SK-N-SH treated with all-trans-retinoic acid at 6 μM for 48 hours (cell line): ENCODE results near the gene PRKCE.

ENCODE experiments used
- ATAC-seq: fragments of 200-7000 bp; cut with Tn5 transposase; 3 replicates; pipeline ENCODE4 v1.9.1; 2020; ENCODE audit warnings: mild to moderate bottlenecking, moderate library complexity
- ARNTL ChIP-seq: fragments of 450-650 bp; formaldehyde crosslinking; IDR thresholded peaks from 2 replicates; pipeline ENCODE4 v1.5.0; 2020; ENCODE audit warnings: low read depth, mild to moderate bottlenecking, moderate library complexity, borderline replicate concordance
- CSDC2 ChIP-seq: fragments of 250-450 bp; sonication (Bioruptor Pico); IDR thresholded peaks from 2 replicates; pipeline ENCODE4 v1.5.0; 2020; ENCODE audit warnings: mild to moderate bottlenecking, moderate library complexity
- ESRRG ChIP-seq: fragments of 250-450 bp; sonication (Bioruptor Pico); IDR thresholded peaks from 2 replicates; pipeline ENCODE4 v1.6.1; 2021; ENCODE audit warnings: mild to moderate bottlenecking
- ISL1 ChIP-seq: fragments of 250-450 bp; sonication (Bioruptor Pico); IDR thresholded peaks from 2 replicates; pipeline ENCODE4 v2.1.2; 2022; ENCODE audit warnings: mild to moderate bottlenecking, moderate library complexity
- OSR1 ChIP-seq: fragments of 250-450 bp; sonication (Bioruptor Pico); IDR thresholded peaks from 2 replicates; pipeline ENCODE4 v1.8.0; 2022; ENCODE audit warnings: moderate library complexity, mild to moderate bottlenecking, inconsistent platforms
- PPARA ChIP-seq: fragments of 250-450 bp; sonication (Bioruptor Pico); IDR thresholded peaks from 2 replicates; pipeline ENCODE4 v1.5.0; 2020; ENCODE audit warnings: mild to moderate bottlenecking, borderline replicate concordance
- RARB ChIP-seq: fragments of 250-450 bp; sonication (Bioruptor Pico); IDR thresholded peaks from 2 replicates; pipeline ENCODE4 v1.8.0; 2021; ENCODE audit warnings: mild to moderate bottlenecking, moderate library complexity
- TCF4 ChIP-seq: fragments of 250-450 bp; sonication (Bioruptor Pico); IDR thresholded peaks from 2 replicates; pipeline ENCODE4 v1.8.0; 2021; ENCODE audit warnings: mild to moderate bottlenecking, moderate library complexity, borderline replicate concordance
- ZC3H10 ChIP-seq: fragments of 250-450 bp; sonication (Bioruptor Pico); IDR thresholded peaks from 2 replicates; pipeline ENCODE4 v1.5.1; 2021; ENCODE audit warnings: mild to moderate bottlenecking, moderate library complexity
- ZFP3 ChIP-seq: fragments of 250-450 bp; sonication (Bioruptor Pico); IDR thresholded peaks from 2 replicates; pipeline ENCODE4 v1.5.0; 2020; ENCODE audit warnings: mild to moderate bottlenecking, moderate library complexity
- ZFP30 ChIP-seq: fragments of 450-650 bp; formaldehyde crosslinking; IDR thresholded peaks from 2 replicates; pipeline ENCODE4 v1.5.0; 2022; ENCODE audit warnings: mild to moderate bottlenecking, moderate library complexity
- ZNF565 ChIP-seq: fragments of 450-650 bp; formaldehyde crosslinking; conservative IDR thresholded peaks from 2 replicates; pipeline ENCODE4 v1.5.0; 2020; ENCODE audit warnings: low read depth, mild to moderate bottlenecking, moderate library complexity
- ZNF70 ChIP-seq: fragments of 450-650 bp; formaldehyde crosslinking; IDR thresholded peaks from 2 replicates; pipeline ENCODE4 v1.5.0; 2020; ENCODE audit warnings: mild to moderate bottlenecking, moderate library complexity
- ZNF8 ChIP-seq: fragments of 450-650 bp; formaldehyde crosslinking; IDR thresholded peaks from 2 replicates; pipeline ENCODE4 v1.5.0; 2020; ENCODE audit warnings: mild to moderate bottlenecking, moderate library complexity
- TF ChIP-seq, protein P1 (sequence below): fragments of 250-450 bp; sonication (Bioruptor Pico); IDR thresholded peaks from 2 replicates; pipeline ENCODE4 v1.5.1; 2021; ENCODE audit warnings: mild to moderate bottlenecking, moderate library complexity
- TF ChIP-seq, protein P2 (sequence below): fragments of 250-450 bp; sonication (Bioruptor Pico); IDR thresholded peaks from 2 replicates; pipeline ENCODE4 v1.8.0; 2021; ENCODE audit warnings: low read depth, mild to moderate bottlenecking, moderate library complexity, borderline replicate concordance
- TF ChIP-seq, protein P3 (sequence below): fragments of 250-450 bp; sonication (Bioruptor Pico); IDR thresholded peaks from 2 replicates; pipeline ENCODE4 v1.5.0; 2020; ENCODE audit warnings: mild to moderate bottlenecking, moderate library complexity
- TF ChIP-seq, protein P4 (sequence below): fragments of 250-450 bp; sonication (Bioruptor Pico); IDR thresholded peaks from 2 replicates; pipeline ENCODE4 v1.5.1; 2020; ENCODE audit warnings: low read depth, mild to moderate bottlenecking, moderate library complexity
- TF ChIP-seq, protein P5 (sequence below): fragments of 250-450 bp; sonication (Bioruptor Pico); IDR thresholded peaks from 2 replicates; pipeline ENCODE4 v1.8.0; 2020; ENCODE audit warnings: mild to moderate bottlenecking, moderate library complexity, borderline replicate concordance

The PRKCE gene

DNA sequence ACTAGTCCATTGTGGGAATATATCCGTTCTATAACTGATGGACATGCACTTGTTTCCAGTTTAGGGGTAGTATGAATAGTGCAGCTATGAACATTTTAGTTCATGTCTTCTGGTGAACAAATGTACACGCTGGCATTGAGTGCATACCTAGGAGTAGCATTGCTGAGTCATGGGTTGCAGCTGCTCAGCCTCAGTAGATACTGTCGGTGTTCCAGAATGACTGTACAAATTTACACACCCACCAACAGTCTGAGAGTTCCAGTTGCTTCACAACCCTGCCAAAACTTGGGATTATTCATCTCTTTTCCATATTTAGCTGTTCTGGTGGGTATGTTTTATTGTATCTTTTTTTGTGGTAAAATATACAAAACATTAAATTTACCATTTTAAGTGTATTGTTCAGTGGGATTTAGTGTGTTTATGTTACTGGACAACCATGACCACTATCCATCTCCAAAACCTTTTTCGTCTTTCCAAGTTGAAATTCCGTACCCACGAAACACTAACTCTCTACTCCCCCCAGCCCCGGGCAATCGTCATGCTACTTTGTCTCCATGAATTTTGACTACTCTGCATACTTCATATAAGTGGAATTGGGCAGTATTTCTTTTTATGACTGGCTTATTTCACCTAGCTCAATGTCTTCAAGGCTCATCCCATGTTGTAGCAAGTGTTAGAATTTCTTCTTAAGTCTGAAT, 281.0 kb downstream of the PRKCE start:
- no peak for TF ChIP-seq CSDC2 (CRISPR knock-in tag)
- TF ChIP-seq, protein P1, sequence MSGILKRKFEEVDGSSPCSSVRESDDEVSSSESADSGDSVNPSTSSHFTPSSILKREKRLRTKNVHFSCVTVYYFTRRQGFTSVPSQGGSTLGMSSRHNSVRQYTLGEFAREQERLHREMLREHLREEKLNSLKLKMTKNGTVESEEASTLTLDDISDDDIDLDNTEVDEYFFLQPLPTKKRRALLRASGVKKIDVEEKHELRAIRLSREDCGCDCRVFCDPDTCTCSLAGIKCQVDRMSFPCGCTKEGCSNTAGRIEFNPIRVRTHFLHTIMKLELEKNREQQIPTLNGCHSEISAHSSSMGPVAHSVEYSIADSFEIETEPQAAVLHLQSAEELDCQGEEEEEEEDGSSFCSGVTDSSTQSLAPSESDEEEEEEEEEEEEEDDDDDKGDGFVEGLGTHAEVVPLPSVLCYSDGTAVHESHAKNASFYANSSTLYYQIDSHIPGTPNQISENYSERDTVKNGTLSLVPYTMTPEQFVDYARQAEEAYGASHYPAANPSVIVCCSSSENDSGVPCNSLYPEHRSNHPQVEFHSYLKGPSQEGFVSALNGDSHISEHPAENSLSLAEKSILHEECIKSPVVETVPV (CRISPR knock-in tag), result no peak
- TF ChIP-seq, protein P2, sequence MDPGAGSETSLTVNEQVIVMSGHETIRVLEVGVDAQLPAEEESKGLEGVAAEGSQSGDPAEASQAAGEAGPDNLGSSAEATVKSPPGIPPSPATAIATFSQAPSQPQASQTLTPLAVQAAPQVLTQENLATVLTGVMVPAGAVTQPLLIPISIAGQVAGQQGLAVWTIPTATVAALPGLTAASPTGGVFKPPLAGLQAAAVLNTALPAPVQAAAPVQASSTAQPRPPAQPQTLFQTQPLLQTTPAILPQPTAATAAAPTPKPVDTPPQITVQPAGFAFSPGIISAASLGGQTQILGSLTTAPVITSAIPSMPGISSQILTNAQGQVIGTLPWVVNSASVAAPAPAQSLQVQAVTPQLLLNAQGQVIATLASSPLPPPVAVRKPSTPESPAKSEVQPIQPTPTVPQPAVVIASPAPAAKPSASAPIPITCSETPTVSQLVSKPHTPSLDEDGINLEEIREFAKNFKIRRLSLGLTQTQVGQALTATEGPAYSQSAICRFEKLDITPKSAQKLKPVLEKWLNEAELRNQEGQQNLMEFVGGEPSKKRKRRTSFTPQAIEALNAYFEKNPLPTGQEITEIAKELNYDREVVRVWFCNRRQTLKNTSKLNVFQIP (CRISPR knock-in tag), result no peak
- no peak for TF ChIP-seq ESRRG (CRISPR knock-in tag)
- no peak for TF ChIP-seq ZNF70
- no peak for TF ChIP-seq TCF4 (CRISPR knock-in tag)
- TF ChIP-seq, protein P3, sequence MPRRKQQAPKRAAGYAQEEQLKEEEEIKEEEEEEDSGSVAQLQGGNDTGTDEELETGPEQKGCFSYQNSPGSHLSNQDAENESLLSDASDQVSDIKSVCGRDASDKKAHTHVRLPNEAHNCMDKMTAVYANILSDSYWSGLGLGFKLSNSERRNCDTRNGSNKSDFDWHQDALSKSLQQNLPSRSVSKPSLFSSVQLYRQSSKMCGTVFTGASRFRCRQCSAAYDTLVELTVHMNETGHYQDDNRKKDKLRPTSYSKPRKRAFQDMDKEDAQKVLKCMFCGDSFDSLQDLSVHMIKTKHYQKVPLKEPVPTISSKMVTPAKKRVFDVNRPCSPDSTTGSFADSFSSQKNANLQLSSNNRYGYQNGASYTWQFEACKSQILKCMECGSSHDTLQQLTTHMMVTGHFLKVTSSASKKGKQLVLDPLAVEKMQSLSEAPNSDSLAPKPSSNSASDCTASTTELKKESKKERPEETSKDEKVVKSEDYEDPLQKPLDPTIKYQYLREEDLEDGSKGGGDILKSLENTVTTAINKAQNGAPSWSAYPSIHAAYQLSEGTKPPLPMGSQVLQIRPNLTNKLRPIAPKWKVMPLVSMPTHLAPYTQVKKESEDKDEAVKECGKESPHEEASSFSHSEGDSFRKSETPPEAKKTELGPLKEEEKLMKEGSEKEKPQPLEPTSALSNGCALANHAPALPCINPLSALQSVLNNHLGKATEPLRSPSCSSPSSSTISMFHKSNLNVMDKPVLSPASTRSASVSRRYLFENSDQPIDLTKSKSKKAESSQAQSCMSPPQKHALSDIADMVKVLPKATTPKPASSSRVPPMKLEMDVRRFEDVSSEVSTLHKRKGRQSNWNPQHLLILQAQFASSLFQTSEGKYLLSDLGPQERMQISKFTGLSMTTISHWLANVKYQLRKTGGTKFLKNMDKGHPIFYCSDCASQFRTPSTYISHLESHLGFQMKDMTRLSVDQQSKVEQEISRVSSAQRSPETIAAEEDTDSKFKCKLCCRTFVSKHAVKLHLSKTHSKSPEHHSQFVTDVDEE (CRISPR knock-in tag), result no peak
- no peak for TF ChIP-seq RARB (CRISPR knock-in tag)
- TF ChIP-seq OSR1, result no peak
- no peak for TF ChIP-seq ZFP3 (CRISPR knock-in tag)
- TF ChIP-seq PPARA (CRISPR knock-in tag), result no peak
- no peak for TF ChIP-seq ZFP30 (CRISPR knock-in tag)
- TF ChIP-seq ARNTL, result no peak
- TF ChIP-seq, all 23 proteins: peak for 0
- no peak for ATAC-seq

DNA sequence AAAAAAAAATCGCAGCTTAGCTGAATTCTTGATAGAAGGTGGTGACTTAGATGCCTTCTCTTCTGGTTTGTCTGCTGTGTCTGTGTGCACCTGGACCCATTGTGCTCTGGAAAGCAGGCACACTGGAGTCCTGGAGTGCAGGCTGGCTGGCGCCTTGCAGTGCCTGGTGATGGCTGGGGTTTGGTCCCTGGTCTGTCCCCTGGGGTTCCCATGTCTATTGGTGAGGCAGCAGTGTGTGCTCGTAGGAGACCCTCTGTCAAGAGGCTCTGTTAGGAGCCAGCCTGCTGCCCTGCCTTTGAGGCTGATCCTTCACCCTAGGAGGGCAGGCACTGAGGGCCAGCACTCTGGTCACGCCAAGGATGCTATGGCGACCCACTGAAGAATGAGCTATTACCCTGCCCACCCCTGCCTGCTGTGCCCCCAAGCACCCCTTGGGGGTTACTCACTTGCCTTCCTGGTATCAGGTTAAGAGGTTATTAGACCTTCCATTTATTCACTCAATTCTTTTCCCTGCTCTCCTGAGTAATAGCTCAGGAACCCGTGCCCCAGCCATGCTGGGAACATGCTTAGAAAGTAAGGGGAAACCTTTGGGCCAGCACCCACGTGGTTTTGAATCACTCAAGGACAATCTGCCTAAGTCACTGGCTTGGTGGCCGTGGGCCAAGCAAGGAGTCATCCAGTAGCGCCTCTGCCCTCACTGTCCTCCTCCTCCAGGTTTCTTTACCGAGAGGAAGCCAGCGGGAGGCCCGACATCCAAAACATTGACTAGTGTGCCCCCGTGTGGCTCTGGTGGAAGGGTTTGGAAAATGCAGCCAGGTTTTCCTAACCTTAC, 284.5 kb downstream of the PRKCE start:
- peak; percentile 88 for ATAC-seq
- TF ChIP-seq ZNF8 (peak; percentile 18; the same call in 1 of the 2 replicates), ZNF70 (peak; percentile 21; the same call in 1 of the 2 replicates), ZFP3 (CRISPR knock-in tag) (peak; percentile 78; the same call in 1 of the 2 replicates), ZNF565 (CRISPR knock-in tag) (no peak), ISL1 (CRISPR knock-in tag) (peak; percentile 36; the same call in 1 of the 2 replicates), TCF4 (CRISPR knock-in tag) (no peak), CSDC2 (CRISPR knock-in tag) (peak; percentile 47; the same call in 1 of the 2 replicates)
- TF ChIP-seq, protein P2 (CRISPR knock-in tag), result no peak

DNA sequence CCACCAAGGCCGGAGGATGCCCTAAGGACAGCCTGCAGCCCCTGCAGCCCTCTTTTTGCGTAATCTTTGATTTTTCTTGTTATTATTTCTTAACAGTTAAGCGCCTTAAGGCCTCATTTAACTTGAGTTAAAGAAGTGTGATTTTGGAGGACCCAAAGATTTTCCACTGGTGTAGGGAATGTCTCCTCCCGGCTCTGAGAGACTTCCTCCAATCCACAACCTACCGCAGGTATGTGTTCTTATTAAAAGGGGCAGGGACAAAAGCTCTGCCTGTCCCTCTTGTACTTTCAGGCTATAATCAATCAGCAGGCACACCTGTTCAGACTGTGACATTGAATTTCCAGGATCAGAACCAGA, 285.1 kb downstream of the PRKCE start:
- ATAC-seq, result no peak
- TF ChIP-seq, protein P4, sequence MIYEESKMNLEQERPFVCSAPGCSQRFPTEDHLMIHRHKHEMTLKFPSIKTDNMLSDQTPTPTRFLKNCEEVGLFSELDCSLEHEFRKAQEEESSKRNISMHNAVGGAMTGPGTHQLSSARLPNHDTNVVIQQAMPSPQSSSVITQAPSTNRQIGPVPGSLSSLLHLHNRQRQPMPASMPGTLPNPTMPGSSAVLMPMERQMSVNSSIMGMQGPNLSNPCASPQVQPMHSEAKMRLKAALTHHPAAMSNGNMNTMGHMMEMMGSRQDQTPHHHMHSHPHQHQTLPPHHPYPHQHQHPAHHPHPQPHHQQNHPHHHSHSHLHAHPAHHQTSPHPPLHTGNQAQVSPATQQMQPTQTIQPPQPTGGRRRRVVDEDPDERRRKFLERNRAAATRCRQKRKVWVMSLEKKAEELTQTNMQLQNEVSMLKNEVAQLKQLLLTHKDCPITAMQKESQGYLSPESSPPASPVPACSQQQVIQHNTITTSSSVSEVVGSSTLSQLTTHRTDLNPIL (CRISPR knock-in tag), result no peak
- TF ChIP-seq ARNTL (no peak), OSR1 (no peak), ISL1 (CRISPR knock-in tag) (no peak), TCF4 (CRISPR knock-in tag) (no peak), ZNF8 (no peak), PPARA (CRISPR knock-in tag) (no peak), ZC3H10 (CRISPR knock-in tag) (no peak), ZNF565 (CRISPR knock-in tag) (no peak)
- TF ChIP-seq, protein P2 (CRISPR knock-in tag), result no peak
- TF ChIP-seq, protein P5, sequence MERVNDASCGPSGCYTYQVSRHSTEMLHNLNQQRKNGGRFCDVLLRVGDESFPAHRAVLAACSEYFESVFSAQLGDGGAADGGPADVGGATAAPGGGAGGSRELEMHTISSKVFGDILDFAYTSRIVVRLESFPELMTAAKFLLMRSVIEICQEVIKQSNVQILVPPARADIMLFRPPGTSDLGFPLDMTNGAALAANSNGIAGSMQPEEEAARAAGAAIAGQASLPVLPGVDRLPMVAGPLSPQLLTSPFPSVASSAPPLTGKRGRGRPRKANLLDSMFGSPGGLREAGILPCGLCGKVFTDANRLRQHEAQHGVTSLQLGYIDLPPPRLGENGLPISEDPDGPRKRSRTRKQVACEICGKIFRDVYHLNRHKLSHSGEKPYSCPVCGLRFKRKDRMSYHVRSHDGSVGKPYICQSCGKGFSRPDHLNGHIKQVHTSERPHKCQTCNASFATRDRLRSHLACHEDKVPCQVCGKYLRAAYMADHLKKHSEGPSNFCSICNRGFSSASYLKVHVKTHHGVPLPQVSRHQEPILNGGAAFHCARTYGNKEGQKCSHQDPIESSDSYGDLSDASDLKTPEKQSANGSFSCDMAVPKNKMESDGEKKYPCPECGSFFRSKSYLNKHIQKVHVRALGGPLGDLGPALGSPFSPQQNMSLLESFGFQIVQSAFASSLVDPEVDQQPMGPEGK, result no peak
